ENCODE measurements around the gene MSH5. TPM values are rescaled to one million over a fixed set of nuclear protein-coding genes. Genes with fewer than 3 reads are reported as not detected.
A peak's percentile ranks its signal among the peaks of the same experiment; 100 is the strongest.

The MSH5 gene
- total and polyA plus RNA-seq, 2 of the 13 experiments (the other 11 are each of a cell fraction or from before 2014, with no cell fraction given): 10.2 to 38.7 TPM

DNA sequence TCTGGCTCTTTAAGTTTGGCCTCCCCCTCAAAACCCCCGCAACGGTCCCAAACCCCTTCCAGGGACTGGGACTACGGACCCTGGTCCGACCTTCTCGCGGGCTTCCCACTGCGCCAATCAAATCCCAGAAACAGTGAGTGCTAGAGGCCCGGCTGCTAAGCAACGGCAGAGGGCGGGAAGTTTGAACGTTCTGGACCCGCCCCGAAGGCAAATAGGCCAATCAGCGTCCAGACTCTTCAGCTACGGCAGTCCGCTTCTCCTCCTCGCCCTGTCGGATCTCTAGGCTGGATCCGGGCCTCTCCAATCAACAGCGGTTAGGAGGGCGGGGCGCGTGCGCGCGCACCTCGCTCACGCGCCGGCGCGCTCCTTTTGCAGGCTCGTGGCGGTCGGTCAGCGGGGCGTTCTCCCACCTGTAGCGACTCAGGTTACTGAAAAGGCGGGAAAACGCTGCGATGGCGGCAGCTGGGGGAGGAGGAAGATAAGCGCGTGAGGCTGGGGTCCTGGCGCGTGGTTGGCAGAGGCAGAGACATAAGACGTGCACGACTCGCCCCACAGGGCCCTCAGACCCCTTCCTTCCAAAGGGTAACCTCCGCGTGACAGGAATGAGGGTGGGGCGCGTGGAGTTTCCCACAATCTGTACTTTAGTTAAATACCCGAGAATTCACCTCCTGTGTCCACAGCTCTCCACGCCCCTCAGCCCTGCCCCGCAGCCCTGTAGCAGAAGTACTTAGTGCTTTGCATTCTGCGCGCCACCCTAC is at the start of gene MSH5 (continued):
- TF ChIP-seq ZZZ3 (CRISPR knock-in tag; IDR thresholded peaks at IDR 0.05; ENCODE audit: borderline replicate concordance) (peak; percentile 95), ZNF776 (CRISPR knock-in tag; IDR thresholded peaks at IDR 0.05) (peak; percentile 99), ZNF687 (CRISPR knock-in tag; IDR thresholded peaks at IDR 0.05) (peak; percentile 100), FOSL1 (CRISPR knock-in tag; IDR thresholded peaks at IDR 0.05; ENCODE audit: borderline replicate concordance) (no peak), ZSCAN29 (CRISPR knock-in tag; conservative IDR thresholded peaks at IDR 0.05) (0 out of 2 replicates have a peak, but pooled peaks have one; percentile 42), ZNF878 (CRISPR knock-in tag; IDR thresholded peaks at IDR 0.05) (peak; percentile 100), ZNF615 (CRISPR knock-in tag; IDR thresholded peaks at IDR 0.05; ENCODE audit: borderline replicate concordance) (peak; percentile 33), CCAR2 (optimal IDR thresholded peaks at IDR 0.05; ENCODE audit: low read depth, low read length) (no peak), ZNF713 (CRISPR knock-in tag; IDR thresholded peaks at IDR 0.05) (no peak; the same call in 1 of the 2 replicates), JARID2 (CRISPR knock-in tag; IDR thresholded peaks at IDR 0.05; ENCODE audit: insufficient replicate concordance) (peak; percentile 33), ZFY (CRISPR knock-in tag; IDR thresholded peaks at IDR 0.05) (peak; percentile 73), NR2F1 (CRISPR knock-in tag; IDR thresholded peaks at IDR 0.05) (0 out of 4 replicates have a peak, but pooled peaks of 1 of the 2 experiments have one; percentile 14), ASH2L (IDR thresholded peaks at IDR 0.05; ENCODE audit: insufficient read length, low read depth, low read length) (peak; percentile 35), AKAP8 (CRISPR knock-in tag; IDR thresholded peaks at IDR 0.05) (peak; percentile 76; the same call in 1 of the 2 replicates), RFXAP (CRISPR knock-in tag; IDR thresholded peaks at IDR 0.05; ENCODE audit: borderline replicate concordance) (peak; percentile 98), ATF7 (IDR thresholded peaks at IDR 0.05) (no peak), ATF7 (CRISPR knock-in tag; IDR thresholded peaks at IDR 0.05) (peak; percentile 85; the same call in 1 of the 2 replicates), ZNF781 (CRISPR knock-in tag; IDR thresholded peaks at IDR 0.05; ENCODE audit: borderline replicate concordance, not compliant biosample characterization) (peak; percentile 97), CENPX (CRISPR knock-in tag; IDR thresholded peaks at IDR 0.05) (no peak)
- TF ChIP-seq, protein P1, sequence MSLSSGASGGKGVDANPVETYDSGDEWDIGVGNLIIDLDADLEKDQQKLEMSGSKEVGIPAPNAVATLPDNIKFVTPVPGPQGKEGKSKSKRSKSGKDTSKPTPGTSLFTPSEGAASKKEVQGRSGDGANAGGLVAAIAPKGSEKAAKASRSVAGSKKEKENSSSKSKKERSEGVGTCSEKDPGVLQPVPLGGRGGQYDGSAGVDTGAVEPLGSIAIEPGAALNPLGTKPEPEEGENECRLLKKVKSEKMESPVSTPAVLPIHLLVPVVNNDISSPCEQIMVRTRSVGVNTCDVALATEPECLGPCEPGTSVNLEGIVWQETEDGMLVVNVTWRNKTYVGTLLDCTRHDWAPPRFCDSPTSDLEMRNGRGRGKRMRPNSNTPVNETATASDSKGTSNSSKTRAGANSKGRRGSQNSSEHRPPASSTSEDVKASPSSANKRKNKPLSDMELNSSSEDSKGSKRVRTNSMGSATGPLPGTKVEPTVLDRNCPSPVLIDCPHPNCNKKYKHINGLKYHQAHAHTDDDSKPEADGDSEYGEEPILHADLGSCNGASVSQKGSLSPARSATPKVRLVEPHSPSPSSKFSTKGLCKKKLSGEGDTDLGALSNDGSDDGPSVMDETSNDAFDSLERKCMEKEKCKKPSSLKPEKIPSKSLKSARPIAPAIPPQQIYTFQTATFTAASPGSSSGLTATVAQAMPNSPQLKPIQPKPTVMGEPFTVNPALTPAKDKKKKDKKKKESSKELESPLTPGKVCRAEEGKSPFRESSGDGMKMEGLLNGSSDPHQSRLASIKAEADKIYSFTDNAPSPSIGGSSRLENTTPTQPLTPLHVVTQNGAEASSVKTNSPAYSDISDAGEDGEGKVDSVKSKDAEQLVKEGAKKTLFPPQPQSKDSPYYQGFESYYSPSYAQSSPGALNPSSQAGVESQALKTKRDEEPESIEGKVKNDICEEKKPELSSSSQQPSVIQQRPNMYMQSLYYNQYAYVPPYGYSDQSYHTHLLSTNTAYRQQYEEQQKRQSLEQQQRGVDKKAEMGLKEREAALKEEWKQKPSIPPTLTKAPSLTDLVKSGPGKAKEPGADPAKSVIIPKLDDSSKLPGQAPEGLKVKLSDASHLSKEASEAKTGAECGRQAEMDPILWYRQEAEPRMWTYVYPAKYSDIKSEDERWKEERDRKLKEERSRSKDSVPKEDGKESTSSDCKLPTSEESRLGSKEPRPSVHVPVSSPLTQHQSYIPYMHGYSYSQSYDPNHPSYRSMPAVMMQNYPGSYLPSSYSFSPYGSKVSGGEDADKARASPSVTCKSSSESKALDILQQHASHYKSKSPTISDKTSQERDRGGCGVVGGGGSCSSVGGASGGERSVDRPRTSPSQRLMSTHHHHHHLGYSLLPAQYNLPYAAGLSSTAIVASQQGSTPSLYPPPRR (CRISPR knock-in tag; IDR thresholded peaks at IDR 0.05; ENCODE audit: borderline replicate concordance): peak; percentile 87

Measured in HepG2 (cell line).